ENCODE data around the gene TLL1.

The TLL1 gene

DNA sequence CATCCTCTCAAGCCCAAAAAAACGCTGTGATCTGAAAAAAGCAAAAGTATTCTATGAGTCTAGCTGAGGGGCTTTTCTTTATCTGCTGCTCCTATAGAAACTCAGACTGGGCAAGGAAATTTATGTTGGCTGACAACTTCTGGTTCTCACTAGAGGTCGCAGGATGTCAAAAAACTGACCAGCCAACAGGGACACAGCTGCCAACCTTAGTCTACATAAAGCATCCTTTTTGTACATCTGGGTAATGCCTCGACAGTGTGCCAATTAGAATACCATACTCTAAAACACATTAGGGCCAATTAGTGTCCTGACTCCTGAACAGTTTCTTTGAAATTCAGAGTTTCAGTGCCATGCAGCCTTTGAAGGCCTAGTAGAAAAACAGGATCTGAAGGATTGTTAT lies 8.8 kb upstream of the TLL1 start:
- DNase-seq (ENCODE audit: low read depth), result no peak
- TF ChIP-seq, protein P1, sequence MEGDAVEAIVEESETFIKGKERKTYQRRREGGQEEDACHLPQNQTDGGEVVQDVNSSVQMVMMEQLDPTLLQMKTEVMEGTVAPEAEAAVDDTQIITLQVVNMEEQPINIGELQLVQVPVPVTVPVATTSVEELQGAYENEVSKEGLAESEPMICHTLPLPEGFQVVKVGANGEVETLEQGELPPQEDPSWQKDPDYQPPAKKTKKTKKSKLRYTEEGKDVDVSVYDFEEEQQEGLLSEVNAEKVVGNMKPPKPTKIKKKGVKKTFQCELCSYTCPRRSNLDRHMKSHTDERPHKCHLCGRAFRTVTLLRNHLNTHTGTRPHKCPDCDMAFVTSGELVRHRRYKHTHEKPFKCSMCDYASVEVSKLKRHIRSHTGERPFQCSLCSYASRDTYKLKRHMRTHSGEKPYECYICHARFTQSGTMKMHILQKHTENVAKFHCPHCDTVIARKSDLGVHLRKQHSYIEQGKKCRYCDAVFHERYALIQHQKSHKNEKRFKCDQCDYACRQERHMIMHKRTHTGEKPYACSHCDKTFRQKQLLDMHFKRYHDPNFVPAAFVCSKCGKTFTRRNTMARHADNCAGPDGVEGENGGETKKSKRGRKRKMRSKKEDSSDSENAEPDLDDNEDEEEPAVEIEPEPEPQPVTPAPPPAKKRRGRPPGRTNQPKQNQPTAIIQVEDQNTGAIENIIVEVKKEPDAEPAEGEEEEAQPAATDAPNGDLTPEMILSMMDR (conservative IDR thresholded peaks at IDR 0.05; ENCODE audit: control insufficient read depth, insufficient read depth, low read depth, low read length), result no peak
- H3K4me3 ChIP-seq (ENCODE audit: control insufficient read depth, low read depth, low read length), result no peak overlapping the region

DNA sequence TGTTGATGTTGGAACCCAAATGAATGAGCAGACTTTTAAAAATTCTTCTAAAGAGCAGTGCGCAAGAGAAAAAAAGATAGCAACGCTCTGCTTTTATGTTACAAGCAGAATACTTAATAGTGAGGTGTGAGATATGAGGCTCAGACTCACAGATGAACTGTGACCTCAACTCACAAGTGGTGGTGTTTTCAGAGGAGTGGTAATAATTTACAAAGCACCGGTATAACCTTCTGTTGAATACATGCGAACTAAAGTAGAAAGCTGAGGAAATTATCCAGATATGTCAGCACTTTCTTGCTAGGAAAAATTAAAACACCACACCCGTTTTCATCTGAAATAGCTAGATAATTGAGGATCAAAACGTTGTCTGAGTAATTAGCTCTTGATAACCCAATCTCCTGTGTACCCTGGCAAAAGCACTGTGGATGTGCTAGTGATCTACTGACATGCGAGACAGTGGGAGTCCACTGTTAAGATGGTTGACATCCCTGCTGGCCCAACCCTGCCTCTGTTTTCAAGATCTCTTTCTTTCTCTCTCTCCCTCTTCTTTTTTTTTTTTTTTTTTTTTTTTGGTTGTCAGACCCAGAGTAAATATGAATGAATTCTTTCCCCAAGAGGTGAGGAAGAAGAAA lies 6.9 kb upstream of the TLL1 start:
- no peak overlapping the region for H3K4me3 ChIP-seq (ENCODE audit: control insufficient read depth, low read depth, low read length)
- TF ChIP-seq, protein P1 (conservative IDR thresholded peaks at IDR 0.05; ENCODE audit: control insufficient read depth, insufficient read depth, low read depth, low read length), result no peak
- no peak for DNase-seq (ENCODE audit: low read depth)

DNA sequence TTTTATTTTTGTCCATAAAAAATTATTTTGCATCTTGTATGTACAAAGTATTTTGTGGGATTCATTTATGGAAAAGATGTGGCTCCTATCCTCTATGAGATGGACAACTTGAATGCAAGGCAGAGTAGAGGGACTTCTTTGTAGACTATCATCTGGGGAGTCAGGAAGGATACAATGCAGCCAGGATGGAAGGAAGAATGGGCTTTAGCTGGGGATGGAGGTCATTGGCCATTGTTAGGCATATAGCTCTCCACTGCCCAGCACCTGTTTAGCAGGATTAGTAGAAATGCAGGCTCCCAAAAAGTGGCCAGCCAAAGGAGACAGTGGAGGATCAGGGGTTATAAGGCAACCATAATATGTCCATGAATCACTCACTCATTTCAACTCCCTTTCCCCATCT lies 5.1 kb upstream of the TLL1 start:
- TF ChIP-seq, protein P1 (conservative IDR thresholded peaks at IDR 0.05; ENCODE audit: control insufficient read depth, insufficient read depth, low read depth, low read length), result no peak
- H3K4me3 ChIP-seq (ENCODE audit: control insufficient read depth, low read depth, low read length), result no peak overlapping the region
- no peak for DNase-seq (ENCODE audit: low read depth)

DNA sequence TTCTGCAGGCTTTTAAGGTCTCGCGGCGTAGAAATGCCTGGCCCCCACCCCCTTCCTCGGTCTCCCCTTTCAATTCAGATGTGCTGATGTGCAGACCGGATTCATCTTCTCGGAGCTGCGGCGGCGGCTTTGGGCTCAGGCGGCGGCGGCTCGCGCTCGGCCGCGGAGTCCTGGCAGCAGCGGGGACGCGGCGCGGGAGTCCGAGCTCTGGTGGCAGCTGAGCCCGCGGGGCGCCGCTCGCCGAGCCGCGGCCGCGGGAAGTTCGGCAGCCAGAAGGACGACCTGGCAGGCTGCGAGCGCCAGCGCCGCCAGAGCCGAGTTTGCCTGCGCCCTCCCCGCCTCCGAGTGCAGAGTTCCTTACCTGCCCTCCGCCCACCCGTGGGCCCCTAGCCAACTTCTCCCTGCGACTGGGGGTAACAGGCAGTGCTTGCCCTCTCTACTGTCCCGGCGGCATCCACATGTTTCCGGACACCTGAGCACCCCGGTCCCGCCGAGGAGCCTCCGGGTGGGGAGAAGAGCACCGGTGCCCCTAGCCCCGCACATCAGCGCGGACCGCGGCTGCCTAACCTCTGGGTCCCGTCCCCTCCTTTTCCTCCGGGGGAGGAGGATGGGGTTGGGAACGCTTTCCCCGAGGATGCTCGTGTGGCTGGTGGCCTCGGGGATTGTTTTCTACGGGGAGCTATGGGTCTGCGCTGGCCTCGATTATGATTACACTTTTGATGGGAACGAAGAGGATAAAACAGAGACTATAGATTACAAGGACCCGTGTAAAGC lies 448 bp downstream of the TLL1 start:
- DNase-seq (ENCODE audit: low read depth), result peak; percentile 16
- H3K4me3 ChIP-seq (ENCODE audit: control insufficient read depth, low read depth, low read length), result peak overlapping the region; percentile 48
- TF ChIP-seq, protein P1 (conservative IDR thresholded peaks at IDR 0.05; ENCODE audit: control insufficient read depth, insufficient read depth, low read depth, low read length), result no peak

DNA sequence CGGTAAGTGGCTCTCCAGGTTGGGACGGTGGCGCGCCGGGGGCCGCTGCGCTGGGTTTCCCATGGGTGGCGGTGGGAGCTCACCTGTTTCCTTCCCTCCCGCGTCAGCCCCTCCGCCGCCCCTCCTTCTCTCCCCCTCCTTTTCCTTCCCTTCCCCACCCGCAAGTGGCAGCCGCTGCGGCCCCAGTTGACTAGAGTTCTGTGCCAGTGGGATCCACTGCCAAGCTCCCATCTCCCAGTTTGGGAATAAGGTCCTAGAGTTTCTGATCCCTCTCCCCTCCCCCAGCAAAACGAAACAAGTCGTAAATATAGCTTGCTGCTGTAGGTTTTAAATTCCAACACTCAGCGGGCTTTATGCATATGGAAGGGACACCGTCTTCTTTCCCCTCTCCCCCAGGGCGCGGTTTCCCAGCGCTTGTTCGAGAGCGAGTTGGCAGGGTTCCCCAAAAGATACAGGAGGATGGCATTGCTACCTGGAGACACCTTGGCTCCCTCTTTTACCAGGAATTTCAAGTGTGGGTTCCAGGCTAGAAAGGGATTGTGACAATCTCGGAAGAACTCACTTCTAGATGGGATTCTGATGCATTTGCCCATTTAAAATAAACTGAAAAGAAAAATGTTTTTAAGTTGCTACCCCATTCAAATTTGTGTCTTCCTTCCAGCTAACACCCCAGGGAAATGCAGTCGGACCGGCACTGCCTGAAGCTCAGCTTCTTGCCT lies 1.2 kb downstream of the TLL1 start:
- H3K4me3 ChIP-seq (ENCODE audit: control insufficient read depth, low read depth, low read length), result peak overlapping the region; percentile 48

DNA sequence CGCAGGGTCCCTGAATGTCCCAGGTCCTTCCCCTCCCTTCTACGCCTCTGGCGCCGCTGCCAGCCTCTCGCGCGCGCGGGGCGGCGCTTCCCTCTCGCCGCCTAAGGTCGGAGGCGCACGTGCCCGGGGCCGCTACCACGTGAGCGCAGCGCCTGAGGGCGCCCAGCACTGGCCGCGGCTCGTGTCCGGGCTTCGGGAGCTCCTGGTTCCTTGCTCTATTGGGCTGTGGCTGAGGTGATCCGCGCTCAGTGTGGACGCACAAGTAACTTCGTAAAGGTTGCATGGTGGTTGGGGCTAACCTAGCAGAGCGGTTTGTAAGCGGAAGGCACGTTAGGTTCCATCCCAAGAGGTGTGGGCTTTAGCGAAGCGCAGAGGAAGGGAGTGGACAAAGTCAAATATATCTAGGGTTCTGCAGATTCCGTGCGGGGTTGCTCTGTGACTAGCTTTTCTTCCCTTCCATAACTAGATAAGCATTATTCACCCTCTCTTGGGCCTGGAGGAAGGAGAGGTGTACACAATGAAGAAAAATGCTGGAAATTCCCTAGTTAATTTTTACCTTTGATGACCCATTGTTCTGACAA lies 1.8 kb downstream of the TLL1 start:
- TF ChIP-seq, protein P1 (conservative IDR thresholded peaks at IDR 0.05; ENCODE audit: control insufficient read depth, insufficient read depth, low read depth, low read length), result no peak
- H3K4me3 ChIP-seq (ENCODE audit: control insufficient read depth, low read depth, low read length), result peak overlapping the region; percentile 48
- peak; percentile 8 for DNase-seq (ENCODE audit: low read depth)

More for the DNA sequence above, 1.2 kb downstream of the TLL1 start:
- no peak for DNase-seq (ENCODE audit: low read depth)
- TF ChIP-seq, protein P1 (conservative IDR thresholded peaks at IDR 0.05; ENCODE audit: control insufficient read depth, insufficient read depth, low read depth, low read length), result no peak

Measured in fibroblast of mammary gland (primary cell).